Measurements from ENCODE around the gene PACC1.

Gene PACC1

GRCh38 chr1:212437179-212437798, 22.6 kb upstream of the PACC1 start:
- no peak for DNase-seq

GRCh38 chr1:212434992-212435391, 20.3 kb upstream of the PACC1 start:
- DNase-seq = no peak

- no peak for DNase-seq
Observed at GRCh38 chr1:212433577-212434462, 19.1 kb upstream of the PACC1 start.

DNA sequence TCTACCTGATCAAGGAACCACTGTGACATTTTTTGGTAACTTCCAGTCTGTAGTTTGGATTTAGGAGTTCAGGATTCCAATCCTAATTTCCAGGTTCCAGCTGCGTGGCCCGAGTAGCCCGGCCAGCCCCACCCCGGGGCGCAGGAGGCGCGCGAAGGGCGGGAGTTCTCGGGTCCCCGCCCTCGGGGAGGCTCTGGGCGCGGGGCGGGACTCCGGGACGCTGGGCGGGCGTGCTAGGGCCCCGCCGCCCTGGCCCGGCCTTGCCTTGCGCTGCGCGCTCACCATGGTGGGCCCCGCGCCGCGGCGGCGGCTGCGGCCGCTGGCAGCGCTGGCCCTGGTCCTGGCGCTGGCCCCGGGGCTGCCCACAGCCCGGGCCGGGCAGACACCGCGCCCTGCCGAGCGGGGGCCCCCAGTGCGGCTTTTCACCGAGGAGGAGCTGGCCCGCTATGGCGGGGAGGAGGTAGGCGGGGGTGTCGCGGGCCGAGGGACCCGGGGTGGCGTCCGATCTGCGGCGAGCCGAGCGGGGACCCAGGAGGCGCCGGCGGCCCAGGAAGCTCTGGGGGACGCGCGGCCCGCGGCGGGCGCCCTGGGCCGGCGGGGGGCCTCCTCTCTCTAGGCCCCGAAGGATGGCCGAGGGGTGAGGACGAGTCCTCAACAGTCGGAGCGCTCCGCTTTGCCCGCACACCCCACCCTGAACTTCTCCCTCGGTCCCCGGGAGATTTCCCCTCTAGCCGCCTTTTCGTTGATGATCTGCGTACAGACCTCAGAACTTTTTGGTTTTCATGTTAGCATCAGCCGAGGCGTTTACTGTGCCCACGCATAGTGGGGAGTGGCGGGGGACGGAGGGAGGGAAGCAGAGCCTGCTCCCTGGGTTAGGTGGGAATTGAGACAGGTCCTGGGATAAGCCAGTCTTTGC, 18.2 kb upstream of the PACC1 start, which contains the start of gene NENF:
TSS of gene NENF (plus strand) at position 260 of the 916 bp plus-strand sequence. CDS start at position 284, 24 bp downstream.
- DNase-seq = peak; percentile 89 to 97 (median 95)

- peak in 2 of 3 donors; percentile 23 to 32 for DNase-seq
Observed at GRCh38 chr1:212432272-212432660, 17.6 kb upstream of the PACC1 start.

GRCh38 chr1:212431644-212432043, 17.0 kb upstream of the PACC1 start:
- no peak for DNase-seq

GRCh38 chr1:212430955-212431394, 16.3 kb upstream of the PACC1 start:
- DNase-seq = no peak

GRCh38 chr1:212430416-212430815, 15.7 kb upstream of the PACC1 start:
- DNase-seq = no peak

DNA sequence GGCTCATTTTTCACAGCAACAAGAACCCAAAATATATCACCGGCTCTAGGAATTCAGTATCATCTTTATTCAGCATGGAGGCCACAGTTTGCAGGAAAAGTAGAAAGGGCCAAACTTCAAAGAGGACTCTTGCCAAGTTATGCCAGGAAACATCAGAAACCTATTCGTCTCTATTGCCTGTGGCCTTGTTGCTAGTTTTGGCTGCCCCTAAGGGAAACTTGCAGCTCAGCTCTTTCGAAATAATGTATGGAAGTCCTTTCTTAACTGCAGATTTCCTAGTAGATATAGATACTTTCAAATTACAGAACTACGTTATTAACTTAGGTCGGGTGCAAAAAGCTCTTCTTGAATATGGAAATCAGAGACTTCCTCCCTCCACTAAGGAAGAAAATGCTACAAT, 13.8 kb upstream of the PACC1 start:
- peak in 1 of 3 donors; percentile 25 for DNase-seq

DNA sequence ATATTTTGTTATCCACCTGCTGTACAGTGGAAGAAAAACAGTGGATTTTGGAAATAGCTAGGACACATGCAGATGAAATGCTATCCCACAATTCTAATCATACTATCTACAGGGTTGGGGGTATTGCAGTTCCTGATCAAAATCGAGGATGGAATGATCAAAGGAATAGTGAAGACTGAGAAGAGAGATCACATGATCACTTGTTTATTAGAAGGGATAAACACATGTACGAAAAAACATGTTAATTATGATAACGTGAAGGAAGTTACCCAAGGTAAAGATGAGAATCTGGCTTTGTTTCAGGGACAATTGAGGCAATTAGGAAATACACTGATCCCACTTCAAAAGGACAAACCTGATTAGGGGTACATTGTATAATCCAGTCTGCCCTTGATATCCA, 9.2 kb upstream of the PACC1 start:
- no peak for DNase-seq

DNA sequence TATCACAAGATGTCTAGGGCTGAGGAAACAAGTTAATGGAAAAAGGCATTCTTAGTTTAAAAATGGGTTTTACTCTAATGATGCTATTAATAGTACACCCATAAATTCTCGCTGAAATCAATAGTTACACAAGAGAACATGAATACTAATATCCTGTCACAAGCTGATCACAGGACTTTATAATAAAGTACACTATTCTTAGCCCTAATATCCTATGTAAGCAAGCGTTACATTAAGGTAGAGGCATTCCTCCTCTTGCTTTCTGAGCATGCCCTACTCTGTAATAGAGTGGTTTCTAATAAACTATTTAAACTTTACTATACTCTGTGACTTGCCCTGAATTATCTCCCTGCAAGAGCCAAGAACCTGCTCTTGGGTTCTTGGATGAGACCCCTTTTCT, 6.5 kb upstream of the PACC1 start:
- no peak for DNase-seq

DNA sequence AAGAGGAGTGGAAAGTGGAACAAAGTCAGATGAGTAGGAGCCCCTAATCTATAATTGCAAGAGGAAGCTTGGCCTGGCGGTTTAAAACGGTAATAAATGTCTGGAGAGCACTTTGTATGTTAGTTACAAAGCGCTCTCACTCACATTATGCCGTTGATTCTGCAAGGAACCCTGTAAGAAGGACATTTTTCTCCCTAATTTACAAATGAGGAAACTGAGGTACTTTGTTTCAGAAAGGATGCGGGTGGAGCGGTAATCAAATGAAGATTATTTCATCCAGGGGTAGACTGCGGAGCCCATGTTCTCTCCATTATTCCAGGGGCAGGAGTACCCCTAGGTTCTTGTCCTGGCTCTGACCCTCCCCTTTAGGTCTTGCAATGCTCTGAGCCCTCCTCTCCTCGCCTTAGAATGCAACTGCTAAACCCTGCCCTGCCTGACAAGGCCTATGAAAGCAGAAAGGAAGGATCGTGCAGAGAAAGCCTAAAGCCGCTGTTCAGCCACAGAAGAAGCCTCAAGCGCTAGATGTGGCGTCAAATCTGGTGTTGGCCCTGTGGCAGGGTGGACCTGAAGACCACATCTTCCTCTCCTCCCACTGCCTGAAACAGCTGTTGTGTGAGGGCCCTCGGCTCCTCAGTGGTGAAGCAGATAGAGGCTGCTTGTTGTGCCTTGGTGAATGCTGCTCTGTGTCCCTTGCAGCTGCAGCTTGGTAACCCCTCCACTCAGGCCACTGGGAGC, 588 bp upstream of the PACC1 start:
- no peak for DNase-seq

DNA sequence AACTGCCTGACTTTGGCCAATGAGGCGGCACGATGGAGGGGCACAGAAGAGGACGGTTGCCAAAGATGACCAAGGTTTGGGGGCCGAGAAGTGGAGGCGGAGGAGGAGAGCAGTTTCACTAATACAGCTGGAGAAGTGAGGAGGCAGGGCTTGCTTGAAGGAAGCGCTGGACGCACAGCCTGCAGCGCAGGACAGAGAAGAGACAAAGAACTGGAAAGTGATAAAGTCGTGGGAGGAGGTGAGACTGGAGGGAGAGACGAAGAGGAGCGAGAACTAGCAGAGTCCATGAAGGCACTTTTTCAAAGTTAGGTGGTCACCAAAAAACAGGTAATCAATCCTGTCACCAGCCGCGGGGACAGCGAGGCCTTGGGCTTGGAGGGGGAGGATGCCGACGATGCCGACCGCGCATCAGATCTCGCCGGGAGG, 771 bp downstream of the PACC1 start:
- peak; percentile 27 to 50 (median 29) for DNase-seq

GRCh38 chr1:212412374-212412773, 2.3 kb downstream of the PACC1 start:
- DNase-seq = peak in 2 of 3 donors; percentile 32 to 45

DNA sequence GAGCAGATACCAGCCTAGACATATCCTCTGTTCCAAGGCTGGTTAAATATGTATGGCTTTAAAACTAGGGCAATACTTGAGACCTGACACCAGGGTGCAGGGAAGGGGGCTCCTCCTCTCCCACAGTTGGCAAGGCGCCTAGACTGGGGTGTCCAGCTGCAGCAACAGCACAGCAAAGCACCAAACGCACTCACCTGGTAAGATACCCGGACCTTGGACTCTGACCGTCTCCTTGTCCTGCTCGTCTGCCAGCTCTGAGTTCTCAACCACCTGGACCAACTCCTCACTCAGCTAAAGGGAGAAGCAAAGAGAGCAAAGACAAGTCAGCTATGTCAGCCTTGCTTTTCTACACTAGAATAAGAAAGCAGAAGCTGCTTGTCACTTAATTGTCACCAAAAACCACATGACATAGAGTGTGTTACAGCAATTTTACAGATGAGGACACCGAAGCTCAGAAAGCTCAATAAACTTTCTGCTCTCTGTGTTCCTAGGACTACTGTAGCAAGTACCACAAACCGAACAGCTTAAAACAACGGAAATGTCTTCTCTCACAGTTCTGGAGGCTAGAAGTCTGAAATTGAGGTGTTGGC, 4.4 kb downstream of the PACC1 start:
- DNase-seq = peak; percentile 33 to 64 (median 60)

DNA sequence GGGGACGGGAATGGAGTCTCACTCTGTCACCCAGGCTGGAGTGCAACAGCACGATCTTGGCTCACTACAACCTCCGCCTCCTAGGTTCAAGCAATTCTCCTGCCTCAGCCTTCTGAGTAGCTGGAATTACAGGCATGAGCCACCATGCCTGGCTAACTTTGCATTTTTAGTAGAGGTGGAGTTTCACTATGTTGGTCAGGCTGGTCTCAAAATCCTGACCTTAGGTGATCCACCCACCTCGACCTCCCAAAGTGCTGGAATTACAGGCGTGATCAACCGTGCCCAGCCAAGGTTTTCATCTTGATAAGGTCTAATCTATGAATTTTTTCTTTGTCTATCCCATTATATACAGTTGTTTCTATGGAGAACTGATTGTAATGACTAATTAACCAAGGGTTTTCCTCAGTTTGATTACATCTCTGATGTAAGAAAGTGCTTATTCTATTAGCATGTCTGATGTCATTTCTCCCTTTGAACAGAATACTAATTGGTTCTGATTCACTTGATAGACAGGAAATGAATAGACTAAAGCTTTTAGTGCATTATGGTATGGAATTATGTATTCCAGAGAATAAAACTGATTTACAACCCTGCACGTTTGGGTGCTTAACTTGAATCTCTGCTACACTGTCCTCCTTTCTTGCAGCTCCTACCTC, 11.9 kb downstream of the PACC1 start:
- DNase-seq = peak in 2 of 3 donors; percentile 58 to 62

DNA sequence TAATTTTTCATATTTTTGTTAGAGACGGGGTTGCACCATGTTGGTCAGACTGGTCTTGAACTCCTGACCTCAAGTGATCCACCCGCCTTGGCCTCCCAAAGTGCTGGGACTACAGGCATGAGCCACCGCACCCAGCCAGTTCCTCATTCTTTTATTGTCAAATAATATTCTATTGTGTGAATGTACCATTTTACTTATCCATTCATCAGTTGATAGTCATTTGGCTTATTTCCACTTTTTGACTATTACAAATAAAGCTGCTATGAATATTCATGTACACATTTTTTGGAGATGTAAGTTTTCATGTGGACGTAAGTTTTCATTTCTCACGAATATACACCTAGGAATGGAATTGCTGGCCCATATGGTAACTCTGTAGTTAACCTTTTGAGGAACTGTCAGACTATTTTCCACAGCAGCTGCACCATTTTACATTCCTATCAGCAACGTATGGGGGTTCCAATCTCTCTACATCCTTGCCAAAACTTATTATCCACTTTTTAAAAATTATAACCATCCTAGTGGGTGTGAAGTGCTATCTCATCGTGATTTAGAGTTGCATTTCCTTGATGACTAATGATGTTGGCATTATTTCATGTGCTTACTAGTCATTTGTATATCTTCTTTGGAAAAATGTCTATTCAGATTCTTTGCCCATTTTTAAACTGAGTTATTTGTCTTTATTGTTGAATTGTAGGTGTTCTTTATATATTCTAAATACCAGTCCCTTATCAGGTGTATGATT, 12.7 kb downstream of the PACC1 start:
- peak; percentile 44 to 85 (median 75) for DNase-seq

- DNase-seq = peak in 1 of 3 donors; percentile 14
Observed at GRCh38 chr1:212401042-212401441, 13.6 kb downstream of the PACC1 start.

GRCh38 chr1:212397171-212397570, 17.5 kb downstream of the PACC1 start:
- no peak for DNase-seq

- DNase-seq = no peak
Observed at GRCh38 chr1:212396638-212397037, 18.0 kb downstream of the PACC1 start.
